OCI-LY7 (cell line): ENCODE measurements around the gene KCNE4. TPM values are rescaled to one million over a fixed set of nuclear protein-coding genes. Genes with fewer than 3 reads are reported as not detected.

Experiments
- BruUV-seq: library from RNA; stranded (reverse); fragments of 400-500 nt; replicated peaks from 2 replicates; lab custom pipeline; 2021; lab: Mats Ljungman, UMichigan
- CTCF ChIA-PET: fragments of 300-600 bp; sonication (Branson Sonifier 250); formaldehyde crosslinking; loops from one replicate; lab custom pipeline; 2022; ENCODE audit warnings: antibody characterized with exemption; ENCODE audit not compliant: unreplicated experiment; lab: Charles Lee
- POLR2A ChIA-PET: fragments of 300-600 bp; sonication (Branson Sonifier 250); formaldehyde crosslinking; loops from one replicate; lab custom pipeline; 2022; ENCODE audit warnings: antibody characterized with exemption; lab: Charles Lee
- DNase-seq: peaks from one replicate; pipeline ENCODE4 v3.0.0-alpha.2; 2015; ENCODE audit warnings: low spot score
- H2AFZ ChIP-seq: fragments of 200-600 bp; sonication (generic), shearing (Covaris generic); 2 replicates; pipeline ENCODE4 v1.6.1; 2014; ENCODE audit warnings: mild to moderate bottlenecking, antibody characterized with exemption, low read length, moderate library complexity
- H3K27ac ChIP-seq: fragments of 200-600 bp; sonication (generic); 2 replicates; pipeline ENCODE4 v1.5.1; 2014; ENCODE audit warnings: mixed run types, low read depth, mild to moderate bottlenecking, moderate library complexity, low read length, inconsistent platforms; ENCODE audit not compliant: poor library complexity, severe bottlenecking
- H3K36me3 ChIP-seq: fragments of 200-600 bp; sonication (generic); 2 replicates; pipeline ENCODE4 v1.6.1; 2014; ENCODE audit warnings: mild to moderate bottlenecking, antibody characterized with exemption, low read length, moderate library complexity, mixed read lengths; ENCODE audit not compliant: insufficient read depth
- H3K4me1 ChIP-seq: fragments of 200-600 bp; sonication (generic); 2 replicates; pipeline ENCODE4 v1.5.1; 2014; ENCODE audit warnings: mild to moderate bottlenecking, low read length; ENCODE audit not compliant: insufficient read depth, poor library complexity, severe bottlenecking
- H3K4me2 ChIP-seq: fragments of 200-600 bp; sonication (generic); 2 replicates; pipeline ENCODE4 v1.6.1; 2014; ENCODE audit warnings: mild to moderate bottlenecking, low read length
- H3K4me3 ChIP-seq: fragments of 200-600 bp; sonication (generic); 2 replicates; pipeline ENCODE4 v1.5.1; 2014; ENCODE audit warnings: mild to moderate bottlenecking, low read depth, low read length; ENCODE audit not compliant: poor library complexity, severe bottlenecking
- H3K79me2 ChIP-seq: fragments of 200-600 bp; sonication (generic); 2 replicates; pipeline ENCODE4 v1.6.1; 2016; ENCODE audit warnings: low read depth, mild to moderate bottlenecking, low read length, moderate library complexity, mixed read lengths; ENCODE audit not compliant: insufficient read depth
- H3K9me2 ChIP-seq: fragments of 200-600 bp; sonication (generic); 2 replicates; pipeline ENCODE4 v1.6.1; 2016; ENCODE audit warnings: mild to moderate bottlenecking, low read length, mixed read lengths; ENCODE audit not compliant: insufficient read depth
- H3K9me3 ChIP-seq: fragments of 200-600 bp; sonication (generic); 2 replicates; pipeline ENCODE4 v1.6.1; 2014; ENCODE audit warnings: mild to moderate bottlenecking, mixed run types, low read length, mixed read lengths
- H4K20me1 ChIP-seq: fragments of 200-600 bp; sonication (generic); 2 replicates; pipeline ENCODE4 v1.6.1; 2014; ENCODE audit warnings: mild to moderate bottlenecking, antibody characterized with exemption, low read length, moderate library complexity, mixed read lengths; ENCODE audit not compliant: insufficient read depth
- EZH2phosphoT487 ChIP-seq: fragments of 200-600 bp; sonication (generic); IDR thresholded peaks from 2 replicates; pipeline ENCODE4 v1.6.1; 2018; ENCODE audit warnings: low read depth, borderline replicate concordance, mild to moderate bottlenecking, mixed run types, antibody characterized with exemption, low read length, moderate library complexity, mixed read lengths
- intact Hi-C: fragments of 100-400 bp; cut with micrococcal nuclease; formaldehyde crosslinking; loops from one replicate; pipeline ENCODE4 v1.10.0; 2022; ENCODE audit not compliant: unreplicated experiment
- total RNA-seq, 2 experiments: library from RNA; depleted of rRNA in 1 of 2; stranded (reverse); fragments of >200 nt in 1 of 2; shearing (Covaris generic) in 1 of 2; gene quantifications; 2 replicates each; pipeline ENCODE4 v1.2.3, GENCODE V29; 2014 to 2022
- TF ChIP-seq, protein P1 (sequence below): fragments of 200-600 bp; sonication (generic); conservative IDR thresholded peaks from 2 replicates; pipeline ENCODE4 v1.5.1; 2014; ENCODE audit warnings: mild to moderate bottlenecking, antibody characterized with exemption, low read length, moderate library complexity, mixed read lengths

KCNE4 gene
- total RNA-seq, 2 experiments from 2014 or later = not detected

DNA sequence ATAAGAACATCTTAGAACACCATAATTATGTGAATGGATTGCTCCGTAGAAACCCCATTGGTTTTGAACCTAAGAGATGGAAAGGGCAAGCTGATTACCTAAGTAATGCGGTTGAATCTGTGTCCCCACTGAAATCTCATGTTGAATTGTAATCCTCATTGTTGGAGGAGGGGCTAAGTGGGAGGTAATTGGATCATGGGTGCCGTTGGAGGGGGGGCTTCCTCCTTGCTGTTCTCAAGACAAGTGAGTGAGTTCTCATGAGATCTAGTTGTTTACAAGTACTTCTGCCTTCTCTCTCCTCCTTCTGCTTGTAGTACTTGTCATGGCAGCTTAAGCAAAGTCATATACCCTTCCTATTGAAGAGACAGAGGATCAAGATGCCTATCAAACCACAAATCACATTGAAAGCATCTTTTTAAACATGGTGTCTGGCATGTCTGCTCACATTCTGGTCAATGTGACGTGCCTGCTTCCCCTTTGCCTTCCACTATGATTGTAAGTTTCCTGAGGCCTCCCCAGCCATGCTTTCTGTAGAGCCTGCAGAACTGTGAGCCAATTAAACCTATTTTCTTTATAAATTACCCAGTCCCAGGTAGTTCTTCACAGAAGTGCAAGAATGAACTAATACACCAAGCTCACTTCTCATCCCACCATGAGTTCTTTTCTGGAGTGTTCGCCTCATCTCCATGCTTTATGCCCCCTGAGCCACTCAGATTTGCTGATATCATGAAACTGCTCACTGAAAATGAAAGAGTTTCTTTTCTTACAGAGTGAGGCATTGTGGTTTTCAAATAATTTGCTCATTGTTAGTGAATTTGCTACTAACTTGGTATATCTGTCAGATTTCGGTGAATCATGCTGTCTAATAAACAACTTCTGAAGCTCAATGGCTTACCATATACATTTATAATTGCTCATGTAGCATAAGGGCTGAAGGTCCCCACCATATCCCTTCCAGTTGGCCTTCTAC is 23.6 kb downstream of the KCNE4 start:
- DNase-seq = no peak
- no TSS peak for BruUV-seq
- Histone ChIP-seq H2AFZ (no peak overlapping the region), H4K20me1 (no peaks in the 10 kb centered on the region), H3K27ac (no peak overlapping the region), H3K4me1 (no peaks in the 10 kb centered on the region), H3K79me2 (no peaks in the 10 kb centered on the region), H3K4me2 (no peak overlapping the region), H3K9me3 (no peaks in the 10 kb centered on the region), H3K4me3 (no peak overlapping the region), H3K36me3 (no peaks in the 10 kb centered on the region), H3K9me2 (no peaks in the 10 kb centered on the region)
- ChIA-PET CTCF (no interaction called here), POLR2A (no interaction called here)
- intact Hi-C loops = no loop called here
- TF ChIP-seq EZH2phosphoT487 = no peak
- TF ChIP-seq, protein P1, sequence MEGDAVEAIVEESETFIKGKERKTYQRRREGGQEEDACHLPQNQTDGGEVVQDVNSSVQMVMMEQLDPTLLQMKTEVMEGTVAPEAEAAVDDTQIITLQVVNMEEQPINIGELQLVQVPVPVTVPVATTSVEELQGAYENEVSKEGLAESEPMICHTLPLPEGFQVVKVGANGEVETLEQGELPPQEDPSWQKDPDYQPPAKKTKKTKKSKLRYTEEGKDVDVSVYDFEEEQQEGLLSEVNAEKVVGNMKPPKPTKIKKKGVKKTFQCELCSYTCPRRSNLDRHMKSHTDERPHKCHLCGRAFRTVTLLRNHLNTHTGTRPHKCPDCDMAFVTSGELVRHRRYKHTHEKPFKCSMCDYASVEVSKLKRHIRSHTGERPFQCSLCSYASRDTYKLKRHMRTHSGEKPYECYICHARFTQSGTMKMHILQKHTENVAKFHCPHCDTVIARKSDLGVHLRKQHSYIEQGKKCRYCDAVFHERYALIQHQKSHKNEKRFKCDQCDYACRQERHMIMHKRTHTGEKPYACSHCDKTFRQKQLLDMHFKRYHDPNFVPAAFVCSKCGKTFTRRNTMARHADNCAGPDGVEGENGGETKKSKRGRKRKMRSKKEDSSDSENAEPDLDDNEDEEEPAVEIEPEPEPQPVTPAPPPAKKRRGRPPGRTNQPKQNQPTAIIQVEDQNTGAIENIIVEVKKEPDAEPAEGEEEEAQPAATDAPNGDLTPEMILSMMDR = no peak

- intact Hi-C loops = no loop called here
- Histone ChIP-seq H3K27ac (no peak overlapping the region), H4K20me1 (no peaks in the 10 kb centered on the region), H3K4me3 (no peak overlapping the region), H3K9me3 (no peaks in the 10 kb centered on the region), H3K79me2 (no peaks in the 10 kb centered on the region), H3K4me2 (no peak overlapping the region), H3K36me3 (no peaks in the 10 kb centered on the region), H3K9me2 (no peaks in the 10 kb centered on the region), H3K4me1 (no peaks in the 10 kb centered on the region), H2AFZ (no peak overlapping the region)
- DNase-seq = no peak
- POLR2A ChIA-PET = no interaction called here
- CTCF ChIA-PET = no interaction called here
- TF ChIP-seq EZH2phosphoT487 = no peak
- TF ChIP-seq, protein P1 = no peak
- no TSS peak for BruUV-seq
These were observed 24.6 kb downstream of the KCNE4 start for GRCh38 chr2:223076573-223076972.

- TF ChIP-seq EZH2phosphoT487 = no peak
- TF ChIP-seq, protein P1 = no peak
- Histone ChIP-seq H3K4me3 (no peak overlapping the region), H3K9me3 (no peaks in the 10 kb centered on the region), H2AFZ (no peak overlapping the region), H3K4me1 (no peaks in the 10 kb centered on the region), H3K9me2 (no peaks in the 10 kb centered on the region), H3K36me3 (no peaks in the 10 kb centered on the region), H3K27ac (no peak overlapping the region), H3K79me2 (no peaks in the 10 kb centered on the region), H4K20me1 (no peaks in the 10 kb centered on the region), H3K4me2 (no peak overlapping the region)
- intact Hi-C loops = no loop called here
- POLR2A ChIA-PET = no interaction called here
- CTCF ChIA-PET = no interaction called here
- no TSS peak for BruUV-seq
- DNase-seq = no peak
These were observed 26.5 kb downstream of the KCNE4 start for GRCh38 chr2:223078482-223078881.
